Thymus (tissue), 11 donors: ENCODE results near the gene PROSER3. TPM values are rescaled to one million over a fixed set of nuclear protein-coding genes. Genes with fewer than 3 reads are reported as not detected.
"Not testable (repeated sequence)": the region's sequence is repeated elsewhere in the genome, so short reads cannot be mapped to it uniquely, and the experiment has no call there.

ENCODE experiments used
- DNase-seq, 9 donors: peaks; one replicate each; pipeline ENCODE4 v3.0.0-alpha.2; 2013; ENCODE audit warnings: low spot score in 9 of 9, low read depth in 6 of 9, missing footprints in 1 of 9
- H3K27ac ChIP-seq, 2 donors: one replicate each; pipeline ENCODE4 v1.5.1; 2013; ENCODE audit warnings: control low read depth in 1 of 2, low read depth in 1 of 2, low read length in 1 of 2, mild to moderate bottlenecking in 1 of 2, moderate library complexity in 1 of 2
- H3K27me3 ChIP-seq, 2 donors: one replicate each; pipeline ENCODE4 v1.5.1; 2013; ENCODE audit warnings: low read length in 1 of 2; ENCODE audit not compliant: control insufficient read depth in 2 of 2, insufficient read depth in 1 of 2
- H3K36me3 ChIP-seq, 2 donors: one replicate each; pipeline ENCODE4 v1.5.1; 2013; ENCODE audit warnings: low read length in 1 of 2, mild to moderate bottlenecking in 1 of 2, moderate library complexity in 1 of 2; ENCODE audit not compliant: control insufficient read depth in 2 of 2, insufficient read depth in 2 of 2
- H3K4me1 ChIP-seq, 2 donors: one replicate each; pipeline ENCODE4 v1.5.1; 2013; ENCODE audit warnings: low read length in 2 of 2; ENCODE audit not compliant: control insufficient read depth in 2 of 2, insufficient read depth in 2 of 2
- H3K4me3 ChIP-seq, 2 donors: one replicate each; pipeline ENCODE4 v1.5.1; 2013; ENCODE audit warnings: low read length in 2 of 2, control low read depth in 1 of 2, mild to moderate bottlenecking in 1 of 2
- H3K9me3 ChIP-seq, 2 donors: one replicate each; pipeline ENCODE4 v1.5.1; 2013; ENCODE audit warnings: low read length in 1 of 2, mild to moderate bottlenecking in 1 of 2; ENCODE audit not compliant: control insufficient read depth in 2 of 2, insufficient read depth in 1 of 2
- WGBS: extraction: QIAGEN DNeasy Blood & Tissue Kit; methylation state at CpG from one replicate; pipeline ENCODE4 v1.1.7; 2013; 5-methylcytosine and 5-hydroxymethylcytosine counted together
- polyA plus RNA-seq: library from polyadenylated mRNA; stranded (reverse); fragments of 200-250 nt; gene quantifications from one replicate; pipeline ENCODE4 v1.2.3, GENCODE V29; 2013
- total RNA-seq: library from RNA; stranded (reverse); fragments of 120-200 nt; gene quantifications from one replicate; pipeline ENCODE4 v1.2.4, GENCODE V29; 2013
- donor health status: healthy.

PROSER3 gene
- total and polyA plus RNA-seq, 2 donors = 2.0 to 10.0 TPM

GRCh38 chr19:35720648-35721047 lies 37.3 kb upstream of the PROSER3 start:
- DNase-seq = no peak
- no peak overlapping the region for H3K27ac ChIP-seq
- H3K4me1 ChIP-seq = peaks cover 19 to 27% of the 10 kb centered on the region in 2 donors
- WGBS = 96% methylated on average over 17 of the region's 17 CpGs
- no peak overlapping the region for H3K4me3 ChIP-seq
- peaks cover 6 to 16% of the 10 kb centered on the region in 2 donors for H3K27me3 ChIP-seq
- H3K36me3 ChIP-seq = peaks cover 54 to 63% of the 10 kb centered on the region in 2 donors
- H3K9me3 ChIP-seq = peaks cover 0 to 1% of the 10 kb centered on the region in 2 donors

GRCh38 chr19:35721374-35721773 lies 36.6 kb upstream of the PROSER3 start:
- peaks cover 61 to 71% of the 10 kb centered on the region in 2 donors for H3K36me3 ChIP-seq
- peaks cover 12 to 20% of the 10 kb centered on the region in 2 donors for H3K4me1 ChIP-seq
- H3K9me3 ChIP-seq = peaks cover 0 to 1% of the 10 kb centered on the region in 2 donors
- 99% methylated on average over 16 of the region's 16 CpGs for WGBS
- peaks cover under 1 to 8% of the 10 kb centered on the region in 2 donors for H3K27me3 ChIP-seq
- no peak overlapping the region for H3K4me3 ChIP-seq
- DNase-seq = no peak
- no peak overlapping the region for H3K27ac ChIP-seq

GRCh38 chr19:35722461-35722860 lies 35.5 kb upstream of the PROSER3 start:
- Histone ChIP-seq H3K27ac (no peak overlapping the region), H3K9me3 (peaks cover 0 to 1% of the 10 kb centered on the region in 2 donors), H3K27me3 (no peaks in the 10 kb centered on the region), H3K4me1 (peaks cover 10 to 12% of the 10 kb centered on the region in 2 donors), H3K36me3 (peaks cover 71 to 82% of the 10 kb centered on the region in 2 donors), H3K4me3 (no peak overlapping the region)
- WGBS = 98% methylated on average over 14 of the region's 14 CpGs
- DNase-seq = no peak

GRCh38 chr19:35722897-35723296 lies 35.1 kb upstream of the PROSER3 start:
- Histone ChIP-seq H3K27ac (no peak overlapping the region), H3K4me3 (no peak overlapping the region), H3K9me3 (peaks cover 0 to 1% of the 10 kb centered on the region in 2 donors), H3K27me3 (no peaks in the 10 kb centered on the region), H3K4me1 (peaks cover 10 to 12% of the 10 kb centered on the region in 2 donors), H3K36me3 (peaks cover 75 to 86% of the 10 kb centered on the region in 2 donors)
- DNase-seq = no peak
- WGBS = 96% methylated on average over 16 of the region's 16 CpGs

- Histone ChIP-seq H3K4me1 (peaks cover 9 to 11% of the 10 kb centered on the region in 2 donors), H3K27ac (no peak overlapping the region), H3K4me3 (no peak overlapping the region), H3K36me3 (peaks cover 81 to 94% of the 10 kb centered on the region in 2 donors), H3K9me3 (peaks cover 0 to 1% of the 10 kb centered on the region in 2 donors), H3K27me3 (no peaks in the 10 kb centered on the region)
- DNase-seq = no peak
- WGBS = over 99% methylated on average over 24 of the region's 24 CpGs
Measured at GRCh38 chr19:35723671-35724070, 34.3 kb upstream of the PROSER3 start.

GRCh38 chr19:35724132-35724531 lies 33.8 kb upstream of the PROSER3 start:
- 99% methylated on average over 7 of the region's 7 CpGs for WGBS
- H3K4me3 ChIP-seq, H3K9me3 ChIP-seq, H3K4me1 ChIP-seq, H3K27ac ChIP-seq, DNase-seq, H3K27me3 ChIP-seq: not testable (repeated sequence)
- peaks cover 86 to 98% of the 10 kb centered on the region in 2 donors for H3K36me3 ChIP-seq

- H3K27me3 ChIP-seq = no peaks in the 10 kb centered on the region
- H3K27ac ChIP-seq = no peak overlapping the region
- peaks cover under 1 to 2% of the 10 kb centered on the region in 2 donors for H3K4me1 ChIP-seq
- DNase-seq = no peak
- H3K36me3 ChIP-seq = peaks cover 88 to 100% of the 10 kb centered on the region in 2 donors
- WGBS = 98% methylated on average over 12 of the region's 12 CpGs
- H3K4me3 ChIP-seq = no peak overlapping the region
- peaks cover 0 to 1% of the 10 kb centered on the region in 2 donors for H3K9me3 ChIP-seq
Measured at GRCh38 chr19:35724560-35724959, 33.4 kb upstream of the PROSER3 start.

GRCh38 chr19:35725216-35725861 lies 32.6 kb upstream of the PROSER3 start:
- Histone ChIP-seq H3K9me3 (peaks cover 0 to 1% of the 10 kb centered on the region in 2 donors), H3K36me3 (peaks cover 91 to 100% of the 10 kb centered on the region in 2 donors), H3K27ac (no peak overlapping the region), H3K27me3 (no peaks in the 10 kb centered on the region), H3K4me1 (no peaks in the 10 kb centered on the region), H3K4me3 (no peak overlapping the region)
- WGBS = 98% methylated on average over 23 of the region's 23 CpGs
- no peak for DNase-seq

- Histone ChIP-seq H3K4me3 (no peak overlapping the region), H3K9me3 (no peaks in the 10 kb centered on the region), H3K4me1 (no peaks in the 10 kb centered on the region), H3K36me3 (peaks cover 96 to 100% of the 10 kb centered on the region in 2 donors), H3K27ac (no peak overlapping the region), H3K27me3 (no peaks in the 10 kb centered on the region)
- WGBS = 98% methylated on average over 25 of the region's 25 CpGs
- DNase-seq = no peak
Measured at GRCh38 chr19:35727053-35727955, 30.7 kb upstream of the PROSER3 start.
